ENCODE results near the gene FAM81A.
A peak's percentile ranks its signal among the peaks of the same experiment; 100 is the strongest.
"Not testable (repeated sequence)": the region's sequence is repeated elsewhere in the genome, so short reads cannot be mapped to it uniquely, and the experiment has no call there.

Gene FAM81A

DNA sequence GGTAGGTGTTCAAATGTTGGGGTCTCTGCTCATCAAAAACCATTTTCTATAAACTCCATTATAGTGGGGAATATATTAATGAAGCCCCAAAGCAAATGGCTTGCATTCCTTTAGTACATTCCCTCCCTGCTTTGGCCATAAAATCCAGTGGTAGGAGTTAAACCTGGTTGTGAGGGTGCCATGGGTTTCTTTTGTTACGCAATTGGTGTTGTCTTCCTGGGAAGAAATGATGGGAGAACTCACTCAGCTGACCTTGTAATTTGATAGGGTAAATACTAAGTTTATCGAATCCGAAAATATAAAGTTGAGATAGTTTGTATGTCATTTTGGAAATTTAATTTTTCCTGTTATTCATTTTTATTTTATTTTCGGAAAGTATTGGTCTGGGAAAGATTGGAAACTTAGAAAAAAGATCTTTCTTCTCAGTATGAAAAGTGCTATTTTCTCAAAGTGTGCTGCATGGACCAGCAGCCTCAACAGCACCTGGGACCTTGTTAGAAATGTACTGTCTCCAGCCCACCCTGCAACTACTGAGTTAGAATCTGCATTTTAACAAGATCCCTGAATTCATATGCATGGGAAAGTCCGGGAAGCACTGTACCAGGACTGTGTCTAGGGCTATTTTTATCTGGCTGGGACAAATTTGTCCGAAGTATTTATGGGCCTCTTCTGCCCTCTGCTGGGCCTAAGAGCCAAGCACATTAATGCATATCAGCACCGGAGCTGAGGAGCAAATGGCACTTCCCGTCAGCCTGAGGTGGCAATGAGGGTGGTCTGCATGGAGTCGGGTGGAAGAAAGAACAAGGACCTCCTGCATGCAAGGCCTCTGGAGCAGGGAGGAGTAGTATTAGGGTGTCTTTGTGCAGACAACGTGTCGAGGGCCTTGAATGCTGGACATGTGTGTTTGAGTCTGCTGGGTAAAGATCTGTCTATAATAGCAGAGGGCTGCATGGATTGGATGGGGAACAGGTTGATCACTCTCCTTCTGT is 54.7 kb downstream of the FAM81A start:
- DNase-seq, result peak; percentile 24

DNA sequence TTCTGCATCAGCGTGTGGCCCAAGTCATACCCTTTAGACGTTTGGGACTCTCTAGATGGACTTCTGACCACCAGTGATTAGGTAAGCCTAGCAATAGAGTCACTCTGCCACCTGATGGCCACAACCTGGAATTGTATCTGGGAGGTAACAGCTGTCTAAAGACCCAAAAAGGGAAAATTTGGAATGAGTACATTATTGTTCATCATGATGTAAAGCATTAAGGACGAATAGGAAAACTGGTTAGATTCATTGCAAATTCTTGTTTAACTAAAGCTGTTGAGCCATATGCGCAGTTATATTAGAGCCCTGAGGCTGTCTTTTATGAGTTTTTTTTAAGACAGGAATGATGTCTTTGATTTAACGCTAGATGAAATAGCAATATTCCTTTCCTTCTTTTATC is 63.6 kb downstream of the FAM81A start:
- DNase-seq, result no peak

DNA sequence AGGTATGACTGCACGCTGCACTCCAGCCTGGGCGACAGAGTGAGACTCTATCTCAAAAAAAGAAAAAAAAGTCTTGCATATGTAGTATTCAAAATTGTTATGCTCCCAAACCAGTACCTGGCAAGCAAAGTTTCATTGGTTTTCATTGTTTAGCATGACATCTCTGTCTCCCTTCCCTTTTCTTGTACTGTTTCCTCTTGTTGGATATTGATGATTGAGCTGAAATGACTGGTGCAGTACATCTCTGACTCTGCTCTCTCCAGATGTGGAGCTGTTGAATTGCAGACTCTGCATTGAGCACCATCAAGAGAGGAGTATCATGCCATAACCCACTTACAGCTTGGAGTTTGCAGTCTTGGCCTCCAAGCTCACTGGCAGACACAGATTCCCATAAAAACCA is 77.2 kb downstream of the FAM81A start:
- no peak for DNase-seq

DNA sequence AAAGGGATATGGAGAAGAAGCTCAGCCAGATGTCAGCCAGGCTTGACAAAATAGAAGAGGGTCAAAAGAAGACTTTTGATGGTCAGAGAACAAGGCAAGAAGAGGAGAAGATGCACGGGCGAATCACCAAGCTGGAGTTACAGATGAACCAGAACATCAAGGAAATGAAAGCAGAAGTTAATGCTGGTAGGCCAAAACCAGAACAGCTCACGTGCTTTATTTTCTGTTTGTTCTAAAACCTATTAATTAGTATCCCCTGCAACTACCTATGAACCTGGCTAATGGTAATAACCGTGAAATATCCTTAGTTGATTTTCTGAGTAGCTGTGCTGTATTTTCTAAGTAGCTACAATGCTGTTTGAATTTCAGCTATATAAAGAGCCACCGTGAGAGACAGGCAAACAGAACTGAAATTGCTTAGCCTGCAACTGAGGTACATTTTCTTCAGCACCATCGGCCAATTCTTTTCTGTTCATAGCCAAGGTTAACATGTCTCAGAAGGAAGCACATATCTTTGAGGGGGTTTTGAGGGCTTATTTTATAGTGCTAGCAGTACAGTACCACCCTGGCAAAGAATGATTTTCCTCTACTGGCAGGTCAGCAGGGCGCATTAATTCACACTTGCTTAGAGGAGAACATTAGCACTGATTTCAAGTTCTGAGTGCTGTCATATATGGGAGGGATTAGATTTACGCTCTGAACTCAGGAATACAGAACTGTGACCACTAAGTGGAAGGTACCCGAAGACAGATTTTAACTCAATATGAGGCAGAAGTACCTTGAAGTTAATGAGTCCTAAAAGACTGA is 78.9 kb downstream of the FAM81A start:
- no peak for DNase-seq

DNA sequence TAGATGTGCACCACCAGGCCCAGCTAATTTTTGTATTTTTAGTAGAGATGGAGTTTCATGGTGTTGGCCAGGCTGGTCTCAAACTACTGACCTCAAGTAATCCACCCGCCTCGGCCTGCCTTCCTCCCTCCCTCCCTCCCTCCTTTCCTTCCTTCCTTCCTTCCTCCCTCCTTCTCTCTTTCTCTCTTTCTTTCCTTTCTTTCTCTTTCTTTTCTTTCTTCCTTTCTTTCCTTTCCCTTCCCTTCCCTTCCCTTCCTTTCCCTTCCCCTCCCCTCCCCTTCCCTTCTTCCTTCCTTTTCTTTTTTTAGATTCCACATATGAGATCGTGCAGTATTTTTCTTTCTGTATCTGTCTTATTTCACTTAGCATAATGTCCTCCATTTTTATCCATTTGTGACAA is 81.3 kb downstream of the FAM81A start:
- DNase-seq, result no peak

DNA sequence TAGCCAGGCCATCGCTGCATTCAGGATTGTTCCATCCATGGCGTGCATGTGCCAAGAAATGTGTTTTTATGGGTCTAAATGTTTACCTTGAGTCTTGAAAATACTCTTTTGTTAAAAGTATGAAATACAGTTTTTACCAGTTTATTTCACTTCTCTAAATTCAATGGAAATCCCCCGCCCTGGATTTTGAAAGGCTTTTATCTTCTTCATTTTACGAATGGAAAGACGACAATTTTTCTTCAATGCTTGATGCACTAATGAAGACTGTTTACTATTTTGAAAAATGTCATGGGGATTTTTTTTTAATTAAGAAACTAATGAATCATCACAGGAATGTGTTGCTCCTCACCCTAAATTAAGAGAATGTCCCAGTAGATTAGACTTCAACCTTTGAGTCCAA is 83.5 kb downstream of the FAM81A start:
- DNase-seq, result no peak

DNA sequence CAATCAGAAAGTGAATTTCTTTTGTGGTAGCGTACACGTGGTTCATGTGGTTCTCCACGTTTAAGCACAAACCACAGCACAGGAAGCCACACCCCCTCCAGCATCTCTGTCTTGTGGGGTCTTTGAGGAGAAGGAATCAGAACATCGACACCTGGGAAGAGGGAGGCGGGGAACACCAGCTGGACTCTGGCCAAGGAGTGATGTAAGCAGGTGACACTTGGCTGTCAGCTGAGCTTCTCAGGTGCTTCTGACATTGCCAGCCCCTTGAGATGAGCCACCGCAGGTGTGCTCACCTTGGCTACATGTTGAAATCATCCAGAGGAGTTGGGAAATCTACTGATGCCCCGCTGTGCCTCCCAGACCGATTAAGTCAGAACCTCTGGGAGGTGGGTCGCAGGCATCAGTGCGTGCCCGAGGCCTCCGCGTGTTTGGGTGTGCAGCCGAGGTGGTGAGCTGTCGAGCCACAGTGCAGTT is 85.0 kb downstream of the FAM81A start:
- no peak for DNase-seq

DNA sequence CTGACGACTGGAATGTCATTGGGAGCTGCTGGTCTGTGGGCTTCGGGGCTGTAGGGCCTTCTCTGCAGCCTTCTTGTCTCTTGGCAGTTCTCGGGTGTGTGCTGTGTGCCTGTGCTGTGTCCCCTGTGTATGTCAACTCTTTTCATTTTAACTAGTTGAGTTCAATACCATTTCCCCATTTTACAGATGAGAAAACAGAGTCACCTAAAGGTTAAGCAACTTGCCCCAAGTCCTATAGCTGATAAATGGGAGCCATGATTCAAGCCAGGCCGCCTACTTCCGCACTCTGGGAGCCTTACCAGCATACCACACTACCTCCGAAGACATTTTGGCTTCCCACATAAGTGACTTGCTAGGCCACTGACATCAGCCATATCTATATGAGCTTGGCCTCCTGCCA is 85.7 kb downstream of the FAM81A start:
- no peak for DNase-seq

DNA sequence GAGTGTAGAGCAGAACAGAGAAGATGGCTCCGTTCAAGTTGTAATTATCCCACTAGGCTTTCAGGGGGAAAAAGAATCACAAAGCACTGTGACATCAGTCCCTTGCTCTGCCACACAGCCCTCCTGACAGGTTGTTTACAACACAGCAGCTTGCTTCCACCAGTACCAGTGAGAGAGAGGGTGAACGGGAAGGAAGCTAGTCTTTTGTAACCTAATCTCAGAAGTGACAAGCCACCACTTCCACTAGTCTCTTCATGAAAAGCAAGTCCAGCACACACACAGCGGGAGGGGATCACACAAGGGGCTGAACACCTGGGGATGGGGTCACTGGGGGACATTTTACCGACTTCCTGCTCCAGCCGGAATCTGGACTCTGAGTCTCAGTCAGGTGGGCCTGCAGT is 86.3 kb downstream of the FAM81A start:
- DNase-seq, result no peak

DNA sequence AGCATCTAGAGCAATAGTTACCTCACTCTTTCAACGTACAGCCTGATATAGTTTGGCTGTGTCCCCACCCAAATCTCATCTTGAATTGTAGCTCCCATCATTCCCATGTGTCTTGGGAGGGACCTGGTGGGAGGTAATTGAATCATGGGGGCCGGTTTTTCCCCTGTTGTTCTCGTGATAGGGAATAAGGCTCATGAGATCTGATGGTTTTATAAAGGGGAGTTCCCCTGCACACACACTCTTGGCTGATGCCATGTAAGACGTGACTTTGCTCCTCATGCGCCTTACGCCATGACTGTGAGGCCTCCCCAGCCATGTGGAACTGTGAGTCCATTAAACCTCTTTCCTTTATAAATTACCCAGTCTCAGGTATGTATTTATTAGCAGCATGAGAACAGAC is 88.5 kb downstream of the FAM81A start:
- not testable (repeated sequence) for DNase-seq

DNA sequence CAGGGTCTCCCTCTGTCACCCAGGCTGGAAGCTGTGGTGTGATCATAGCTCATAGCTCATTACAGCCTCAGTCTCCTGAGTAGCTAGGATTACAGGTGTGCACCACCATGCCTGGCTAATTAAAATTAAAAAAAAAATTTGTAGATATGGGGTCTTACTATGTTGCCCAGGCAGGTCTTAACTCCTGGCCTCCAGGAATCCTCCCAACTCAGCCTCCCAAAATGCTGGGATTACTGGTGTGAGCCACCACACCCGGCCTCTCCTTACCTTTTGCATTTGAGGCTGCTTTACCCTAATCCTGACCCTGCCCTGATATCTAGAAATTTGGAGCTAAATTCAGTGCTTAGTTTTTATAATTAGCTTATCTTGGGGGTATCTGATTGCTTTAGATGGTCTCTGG is 90.4 kb downstream of the FAM81A start:
- DNase-seq, result no peak

DNA sequence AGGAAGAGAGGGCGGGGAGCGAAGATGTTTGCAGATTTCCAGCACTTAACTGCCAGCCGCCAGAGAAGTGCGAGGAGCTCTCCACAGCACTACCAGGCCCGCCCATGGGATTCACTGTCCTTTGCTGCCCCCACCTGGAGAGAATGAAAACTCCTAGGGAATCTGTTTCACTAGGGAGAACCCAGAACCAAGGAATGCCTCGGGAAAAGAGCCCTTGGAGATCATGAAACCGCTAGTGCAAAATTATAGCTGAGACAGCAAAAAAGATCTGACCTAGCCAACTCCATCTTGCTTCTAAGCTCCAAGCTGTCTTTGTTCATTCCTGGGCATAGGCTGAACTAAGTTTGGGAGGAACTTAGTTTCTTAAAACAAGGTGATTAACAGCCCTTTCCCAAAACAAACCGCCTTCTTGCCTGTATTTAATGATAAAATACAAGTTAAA is 91.0 kb downstream of the FAM81A start:
- peak; percentile 46 for DNase-seq

DNA sequence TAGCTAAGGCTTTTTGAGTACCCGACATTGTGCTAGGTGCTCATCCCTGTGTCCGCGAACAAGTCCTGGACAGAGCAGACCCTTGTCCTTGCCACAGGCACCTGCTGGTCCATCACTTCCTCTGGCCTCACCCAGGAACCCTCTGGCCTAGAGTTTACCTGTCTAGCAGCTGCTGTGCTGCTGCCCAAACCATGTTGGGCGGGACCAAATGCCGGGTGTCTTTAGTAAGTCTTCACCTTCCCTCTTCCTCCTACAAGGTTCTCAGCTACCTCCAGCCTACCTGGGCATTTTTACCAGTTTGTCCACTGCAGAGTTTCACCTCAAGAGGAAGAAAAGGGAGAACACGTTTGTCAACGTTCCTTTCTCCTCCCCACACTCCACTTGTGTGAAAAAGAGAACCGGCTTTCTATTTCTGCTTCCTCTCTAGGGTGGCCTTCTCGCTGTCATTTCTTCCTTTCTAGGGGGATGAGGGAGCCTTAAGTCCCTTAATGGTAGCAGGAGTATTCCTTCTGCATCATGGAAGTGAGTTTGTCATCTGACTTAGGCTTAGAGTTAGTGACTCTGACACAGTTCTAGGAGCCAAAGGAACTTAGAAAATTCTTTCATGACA is 93.2 kb downstream of the FAM81A start:
- DNase-seq, result no peak

DNA sequence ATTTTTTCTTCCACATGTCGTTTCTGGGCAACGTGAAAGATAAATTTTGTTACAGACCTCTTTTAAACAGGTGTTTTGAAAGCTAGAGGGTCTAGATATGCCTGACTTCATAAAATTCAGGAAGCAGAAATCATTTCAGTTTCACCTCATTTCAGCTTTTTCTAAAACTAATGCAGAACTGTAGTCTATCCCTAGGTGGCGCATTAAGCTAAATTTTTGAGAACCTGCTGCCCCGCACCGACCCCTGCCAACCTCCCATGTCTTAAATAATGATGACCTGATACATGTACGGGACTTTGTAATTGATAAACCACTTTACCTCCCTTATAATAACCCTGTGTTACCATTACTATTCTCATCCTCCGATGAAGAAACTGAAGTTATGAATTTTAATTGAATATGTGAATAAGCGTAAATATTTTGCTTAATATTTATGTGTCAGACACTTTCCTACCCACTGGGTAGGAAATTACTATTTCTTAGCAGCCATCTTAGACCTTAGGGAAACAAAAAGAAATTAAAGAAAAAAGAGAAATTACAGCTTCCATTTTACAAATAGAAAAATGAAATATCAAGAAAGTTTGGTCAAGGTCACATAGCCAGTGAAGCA is 94.9 kb downstream of the FAM81A start:
- no peak for DNase-seq

DNA sequence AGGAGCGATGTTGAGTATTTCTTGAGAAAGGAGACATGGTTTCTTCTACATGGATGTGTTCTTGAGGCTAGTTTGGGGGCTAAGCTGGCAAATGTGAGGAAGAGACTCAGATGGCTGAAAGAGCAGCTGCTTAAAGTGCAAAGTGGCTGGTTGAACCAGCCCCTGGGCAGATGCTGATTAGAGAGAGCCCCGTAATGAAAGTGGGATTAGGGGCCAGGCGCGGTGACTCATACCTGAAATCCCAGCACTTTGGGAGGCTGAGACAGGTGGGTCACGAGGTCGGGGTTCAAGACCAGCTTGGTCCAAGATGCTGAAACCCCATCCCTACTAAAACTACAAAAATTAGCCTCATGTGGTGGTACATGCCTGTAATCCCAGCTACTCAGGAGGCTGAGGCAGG is 98.6 kb downstream of the FAM81A start:
- DNase-seq, result no peak

DNA sequence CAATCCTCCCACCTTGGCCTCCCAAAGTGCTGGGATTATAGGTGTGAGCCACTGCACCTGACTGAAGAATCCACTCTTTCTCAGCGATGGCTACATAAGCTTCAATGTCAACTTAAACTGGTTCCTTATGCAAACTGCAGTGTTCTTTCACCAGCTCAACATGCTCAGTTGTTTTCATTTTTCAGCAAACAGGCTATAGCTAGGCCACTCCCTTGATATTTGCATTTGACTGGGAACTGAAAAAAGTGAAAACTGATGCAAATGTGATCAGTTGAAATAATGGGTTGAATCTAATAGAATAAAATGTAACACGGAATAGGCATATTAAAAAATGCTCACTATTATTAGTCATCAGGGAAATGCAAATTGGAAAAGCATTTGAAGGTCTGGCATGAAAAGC is 99.4 kb downstream of the FAM81A start:
- DNase-seq, result no peak

DNA sequence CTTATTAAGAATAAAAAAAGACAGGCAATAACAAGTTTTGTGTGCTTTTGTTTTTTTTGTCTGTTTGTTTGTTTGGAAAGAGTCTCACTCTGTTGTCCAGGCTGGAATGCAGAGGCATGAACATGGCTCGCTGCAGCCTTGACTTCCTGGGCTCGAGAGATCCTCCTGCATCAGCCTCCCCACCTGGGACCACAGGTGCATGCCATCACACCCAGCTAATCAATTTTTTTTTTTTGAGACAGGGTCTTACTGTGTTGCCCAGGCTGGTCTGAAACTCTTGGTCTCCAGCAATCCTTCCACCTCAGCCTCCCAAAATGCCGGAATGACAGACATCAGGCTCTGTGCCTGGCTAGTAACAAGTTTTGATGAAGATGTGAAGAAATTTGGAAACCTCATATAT is 100.5 kb downstream of the FAM81A start:
- no peak for DNase-seq

DNA sequence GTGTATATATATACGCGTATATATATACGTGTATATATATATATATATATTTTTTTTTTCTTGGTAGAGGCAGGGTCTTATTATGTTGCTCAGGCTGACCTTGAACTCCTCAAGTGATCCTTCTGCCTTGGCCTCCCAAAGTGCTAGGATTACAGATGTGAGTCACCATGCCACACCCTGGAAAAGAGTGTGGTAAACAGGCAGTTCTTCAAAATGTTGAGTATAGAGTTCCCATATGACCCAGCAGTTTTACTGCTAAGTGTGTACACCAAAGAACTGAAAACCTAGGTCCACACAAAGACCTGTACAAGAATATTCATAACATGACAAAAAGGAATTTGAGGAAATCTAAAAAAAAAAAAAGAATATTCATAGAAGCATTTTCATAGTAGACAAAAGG is 101.8 kb downstream of the FAM81A start:
- DNase-seq, result no peak

DNA sequence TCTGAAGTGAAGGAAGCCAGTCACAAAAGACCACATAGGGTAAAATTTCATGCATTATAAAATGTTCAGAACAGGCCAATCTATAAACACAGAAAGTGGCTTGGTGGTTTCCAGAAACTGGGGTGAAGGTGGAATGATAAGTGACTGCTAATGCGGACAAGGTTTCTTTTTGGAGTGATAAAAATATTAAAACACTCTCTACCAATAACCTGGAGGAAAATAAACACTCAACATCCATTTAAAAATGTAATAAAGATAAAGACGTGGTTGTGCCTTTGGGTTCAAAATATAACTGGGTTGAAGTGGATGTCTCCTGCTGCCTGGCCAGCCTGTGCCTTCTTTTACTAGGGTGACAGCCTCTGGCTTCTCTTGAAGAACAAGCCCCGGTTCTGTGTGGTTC is 102.7 kb downstream of the FAM81A start:
- DNase-seq, result no peak

DNA sequence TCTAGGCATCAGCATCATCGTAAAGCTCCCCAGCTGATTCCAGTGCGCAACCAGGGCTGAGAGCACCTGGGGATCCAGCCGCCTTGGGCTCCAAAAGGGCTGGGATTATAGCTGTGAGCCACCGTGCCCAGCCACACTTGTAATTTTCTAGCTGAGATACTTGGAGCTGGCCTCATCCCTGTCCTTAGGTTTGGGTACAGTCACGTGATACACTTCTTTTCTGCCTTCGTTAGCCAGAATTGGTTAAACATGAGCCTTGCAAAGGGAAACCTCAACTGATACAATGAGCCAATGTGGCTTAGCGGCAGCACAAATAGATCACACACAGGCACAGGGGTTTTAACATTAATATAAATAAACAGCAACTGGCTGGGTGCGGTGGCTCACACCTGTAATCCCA is 103.8 kb downstream of the FAM81A start:
- no peak for DNase-seq

DNA sequence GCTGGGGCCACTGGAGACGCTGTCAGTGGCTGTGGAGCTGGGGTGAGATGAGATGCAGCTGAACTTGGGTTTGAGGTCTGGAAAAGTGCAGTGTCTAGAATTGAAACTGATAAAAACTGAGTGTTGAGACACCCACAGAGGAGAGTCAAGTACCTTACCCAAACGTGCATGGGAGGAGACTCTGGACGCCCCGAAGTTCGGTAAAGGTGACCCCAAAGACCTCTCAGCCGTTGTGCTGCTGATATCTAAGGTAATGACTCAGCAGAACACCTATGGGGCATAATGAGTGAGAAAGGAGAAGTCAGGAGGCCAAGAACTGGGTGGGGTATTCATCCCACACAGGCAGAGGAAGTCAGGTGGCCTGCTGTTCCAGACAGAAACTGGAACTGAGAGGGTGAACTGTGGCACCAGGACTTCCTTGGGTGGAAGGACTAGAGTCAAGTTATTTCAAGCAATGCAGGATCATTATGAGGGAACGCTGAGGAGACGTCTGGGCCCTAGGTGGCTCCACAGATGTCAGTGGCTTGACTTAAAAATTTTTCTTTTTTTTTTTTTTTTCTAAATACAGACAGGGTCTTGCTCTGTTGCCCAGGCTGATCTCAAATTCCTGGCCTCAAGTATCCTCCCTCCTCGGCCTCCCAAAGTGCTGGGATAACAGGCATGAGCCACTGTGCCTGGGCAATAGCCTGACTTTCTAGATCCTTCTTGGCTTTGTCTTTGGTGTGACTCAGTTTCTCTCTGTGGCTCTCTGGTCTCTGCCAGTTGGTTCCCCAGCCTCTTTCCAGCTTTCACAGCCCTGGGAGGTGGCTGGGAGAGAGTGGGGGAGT is 105.9 kb downstream of the FAM81A start:
- DNase-seq, result no peak

DNA sequence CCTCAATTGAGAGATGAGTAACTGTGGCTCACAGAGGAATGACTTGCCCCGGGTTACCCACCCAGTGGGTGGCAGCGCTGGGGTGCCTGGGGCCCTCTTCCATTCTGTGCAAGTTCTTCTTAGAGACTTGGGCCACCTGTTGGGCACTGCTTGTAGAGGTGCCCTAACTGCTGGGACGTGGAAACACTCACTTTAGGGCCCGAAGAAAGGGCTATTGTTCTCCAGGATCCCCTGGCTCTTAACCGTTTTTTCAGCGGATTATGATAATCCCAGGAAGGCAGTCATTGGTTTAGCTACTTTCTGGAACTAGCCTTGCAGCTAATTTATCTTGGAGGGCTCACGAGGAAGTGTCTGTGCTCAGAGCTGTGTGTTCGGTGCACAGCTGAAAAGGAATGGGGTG is 107.6 kb downstream of the FAM81A start:
- DNase-seq, result no peak
